Upper lobe of left lung (tissue), 4 donors: ENCODE results near the gene IRF8.

Experiments
- CTCF ChIP-seq, 6 experiments: fragments of 450-650 bp in 4 of 6; fragments of 200-600 bp in 2 of 6; sonication (generic) in 2 of 6; IDR thresholded peaks; one replicate each; pipeline ENCODE4 v1.5.1; 2016 to 2019; ENCODE audit warnings: antibody characterized with exemption in 6 of 6
- EP300 ChIP-seq, 4 donors: sonication (generic); formaldehyde crosslinking; IDR thresholded peaks; one replicate each; pipeline ENCODE4 v1.5.1; 2017; ENCODE audit warnings: antibody characterized with exemption in 4 of 4, control low read depth in 2 of 4
- POLR2A ChIP-seq, 4 donors: fragments of 450-650 bp; IDR thresholded peaks; one replicate each; pipeline ENCODE4 v1.5.1; 2016 to 2017; ENCODE audit warnings: antibody characterized with exemption in 4 of 4, mild to moderate bottlenecking in 2 of 4
- POLR2AphosphoS5 ChIP-seq, 2 donors: sonication (generic); formaldehyde crosslinking; IDR thresholded peaks; one replicate each; pipeline ENCODE4 v1.5.1; 2017; ENCODE audit warnings: antibody characterized with exemption in 2 of 2

DNA sequence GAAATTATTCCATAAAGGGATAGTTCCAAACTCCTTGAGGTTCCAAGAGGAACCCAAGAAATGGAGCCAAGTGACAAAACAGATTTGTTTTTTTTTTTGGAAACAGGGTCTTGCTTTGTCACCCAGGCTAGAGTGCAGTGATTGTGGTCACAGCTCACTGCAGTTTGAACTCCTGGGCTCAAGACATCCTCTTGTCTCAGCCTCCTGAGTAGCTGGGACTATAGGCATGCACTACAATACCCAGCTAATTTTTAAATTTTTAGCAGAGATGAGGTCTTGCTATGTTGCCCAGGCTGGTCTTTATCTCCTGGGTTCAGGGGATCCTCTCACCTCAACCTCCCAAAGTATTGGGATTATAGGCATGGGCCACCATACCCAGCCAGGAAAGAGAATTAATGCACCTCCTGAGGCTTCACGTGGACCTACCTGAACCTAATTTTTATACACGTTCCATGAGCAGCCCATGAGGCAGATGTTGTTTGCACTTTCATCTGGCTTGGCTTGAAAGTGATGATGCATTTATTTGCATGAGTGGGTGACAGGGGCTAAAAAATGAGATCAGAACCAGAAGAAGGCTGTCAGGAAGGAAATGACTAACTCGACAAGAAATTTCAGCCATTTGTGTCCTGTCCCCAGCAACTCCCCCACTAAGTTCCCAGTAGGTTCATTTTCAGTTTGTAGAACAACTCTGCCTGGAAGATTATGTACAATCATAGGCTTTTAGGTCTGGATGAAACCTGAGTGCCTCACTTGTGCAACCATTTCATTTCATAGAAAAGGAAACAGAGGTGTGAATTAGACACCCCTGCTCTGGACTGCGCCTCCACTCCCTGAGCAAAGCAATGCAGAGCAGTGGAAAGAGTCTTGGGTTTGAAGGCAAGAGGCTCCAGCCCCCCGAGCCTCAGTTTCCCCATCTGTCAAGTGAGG, 10.3 kb upstream of the IRF8 start:
- TF ChIP-seq POLR2A (IDR thresholded peaks at IDR 0.05) (no peak), CTCF (IDR thresholded peaks at IDR 0.05) (no peak), POLR2AphosphoS5 (IDR thresholded peaks at IDR 0.05) (no peak), EP300 (IDR thresholded peaks at IDR 0.05) (no peak)
